Glutamatergic neuron (in vitro differentiated cells): Measurements from ENCODE around the gene TEX52. TPM values are rescaled to one million over a fixed set of nuclear protein-coding genes. Genes with fewer than 3 reads are reported as not detected.

Experiments
- DNase-seq: peaks from one replicate; pipeline ENCODE4 v3.0.0; 2022
- H3K27ac Mint-ChIP-seq: one replicate; pipeline ENCODE4 v1.8.0; 2020; ENCODE audit warnings: mild to moderate bottlenecking, mixed read lengths, inconsistent platforms; ENCODE audit not compliant: unreplicated experiment
- H3K27me3 Mint-ChIP-seq: one replicate; pipeline ENCODE4 v1.8.0; 2020; ENCODE audit warnings: mild to moderate bottlenecking, moderate library complexity, mixed read lengths, inconsistent platforms; ENCODE audit not compliant: unreplicated experiment
- H3K36me3 Mint-ChIP-seq: one replicate; pipeline ENCODE4 v1.8.0; 2020; ENCODE audit warnings: mild to moderate bottlenecking, mixed read lengths, inconsistent platforms; ENCODE audit not compliant: unreplicated experiment
- H3K4me1 Mint-ChIP-seq: one replicate; pipeline ENCODE4 v1.8.0; 2020; ENCODE audit warnings: mild to moderate bottlenecking, low read depth, mixed read lengths, inconsistent platforms; ENCODE audit not compliant: unreplicated experiment
- H3K4me3 Mint-ChIP-seq: one replicate; pipeline ENCODE4 v1.8.0; 2020; ENCODE audit warnings: mild to moderate bottlenecking, mixed read lengths, inconsistent platforms; ENCODE audit not compliant: unreplicated experiment
- H3K9me3 Mint-ChIP-seq: one replicate; pipeline ENCODE4 v1.8.0; 2020; ENCODE audit warnings: mild to moderate bottlenecking, moderate library complexity, mixed read lengths, inconsistent platforms; ENCODE audit not compliant: unreplicated experiment
- CTCF ChIP-seq: fragments of 200-600 bp; sonication (generic); IDR thresholded peaks from one replicate; pipeline ENCODE4 v1.5.0; 2021; ENCODE audit not compliant: partially characterized antibody, unreplicated experiment
- total RNA-seq: library from RNA; stranded (reverse); fragmentation: NEBNext Ultra II Directional; extraction: Animal tissue kit (Norgen Biotek cat#: 25700); gene quantifications from one replicate; pipeline ENCODE4 v1.2.1, GENCODE V29; 2021; ENCODE audit not compliant: unreplicated experiment

The TEX52 gene
- total RNA-seq, 1 donor from 2014 or later: not detected

DNA sequence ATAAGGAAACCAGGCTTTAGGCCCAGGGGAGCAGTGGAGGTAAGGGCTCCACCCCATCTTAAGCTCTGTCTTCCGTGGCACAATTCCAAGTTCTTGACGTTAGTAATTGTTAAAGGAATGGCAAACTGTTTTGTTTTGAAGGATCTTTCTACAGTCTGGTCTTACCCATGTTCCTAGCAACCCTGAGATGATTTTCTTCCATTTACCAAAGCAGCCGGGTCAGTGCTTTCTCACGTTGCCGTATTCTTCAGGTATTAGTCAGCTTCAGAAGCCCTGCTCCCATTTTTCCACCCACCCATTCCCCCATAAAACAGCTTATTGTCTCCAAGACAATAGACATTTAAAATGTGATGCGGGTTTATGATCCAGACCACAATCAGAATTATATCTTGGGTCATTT is 32.3 kb downstream of the TEX52 start:
- no peak for DNase-seq
- TF ChIP-seq CTCF: no peak
- H3K27ac Mint-ChIP-seq: no peak overlapping the region
- peaks cover under 1% of the 10 kb centered on the region for H3K27me3 Mint-ChIP-seq
- H3K4me3 Mint-ChIP-seq: no peak overlapping the region
- peaks cover 3% of the 10 kb centered on the region for H3K36me3 Mint-ChIP-seq
- H3K9me3 Mint-ChIP-seq: no peaks in the 10 kb centered on the region
- H3K4me1 Mint-ChIP-seq: no peaks in the 10 kb centered on the region

DNA sequence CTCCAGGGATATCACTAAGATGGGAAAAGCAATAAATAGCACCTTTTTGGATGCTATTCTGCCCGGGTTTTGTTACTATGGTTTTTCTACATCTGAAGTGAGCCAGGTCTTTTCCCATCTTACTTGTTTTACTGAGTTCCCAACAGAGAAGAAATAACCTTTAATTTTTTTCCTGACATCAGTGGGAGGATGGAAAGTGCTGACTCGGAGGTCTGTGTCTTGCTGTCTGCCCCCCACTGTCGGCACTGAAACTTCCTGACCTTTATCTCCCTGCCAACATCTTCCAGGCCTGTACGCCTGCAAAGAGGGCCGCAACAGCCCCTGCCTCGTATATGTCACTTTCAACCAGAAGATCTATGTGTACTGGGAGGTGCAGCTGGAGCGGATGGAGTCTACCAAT is 33.4 kb downstream of the TEX52 start:
- no peak overlapping the region for H3K4me3 Mint-ChIP-seq
- H3K36me3 Mint-ChIP-seq: peaks cover 3% of the 10 kb centered on the region
- TF ChIP-seq CTCF: no peak
- no peak for DNase-seq
- H3K9me3 Mint-ChIP-seq: no peaks in the 10 kb centered on the region
- no peak overlapping the region for H3K27ac Mint-ChIP-seq
- H3K27me3 Mint-ChIP-seq: peaks cover 2% of the 10 kb centered on the region
- no peaks in the 10 kb centered on the region for H3K4me1 Mint-ChIP-seq

DNA sequence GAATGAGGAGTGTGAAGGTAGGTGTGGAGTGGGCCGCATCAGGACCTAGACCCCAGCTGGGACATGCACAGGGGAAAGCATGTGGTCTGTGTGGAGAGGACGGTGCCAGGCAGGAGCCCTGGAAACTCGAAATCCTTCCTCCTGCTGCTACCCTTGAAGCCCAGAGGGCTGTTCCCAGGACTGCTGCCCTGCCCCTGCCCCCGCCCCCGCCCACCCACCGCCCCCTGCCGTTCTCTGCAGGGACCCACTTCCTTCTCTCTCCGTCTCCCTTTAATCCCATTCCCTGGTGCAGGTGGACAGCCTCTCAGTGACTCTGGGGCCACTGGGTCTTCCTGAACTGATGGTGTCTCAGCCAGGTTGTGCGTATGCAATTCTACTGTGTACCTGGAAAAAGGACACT is 36.4 kb downstream of the TEX52 start:
- no peak for TF ChIP-seq CTCF
- Mint-ChIP-seq H3K27ac (no peak overlapping the region), H3K4me3 (no peak overlapping the region), H3K27me3 (peaks cover 2% of the 10 kb centered on the region), H3K36me3 (peaks cover 3% of the 10 kb centered on the region), H3K4me1 (no peaks in the 10 kb centered on the region), H3K9me3 (no peaks in the 10 kb centered on the region)
- DNase-seq: no peak

DNA sequence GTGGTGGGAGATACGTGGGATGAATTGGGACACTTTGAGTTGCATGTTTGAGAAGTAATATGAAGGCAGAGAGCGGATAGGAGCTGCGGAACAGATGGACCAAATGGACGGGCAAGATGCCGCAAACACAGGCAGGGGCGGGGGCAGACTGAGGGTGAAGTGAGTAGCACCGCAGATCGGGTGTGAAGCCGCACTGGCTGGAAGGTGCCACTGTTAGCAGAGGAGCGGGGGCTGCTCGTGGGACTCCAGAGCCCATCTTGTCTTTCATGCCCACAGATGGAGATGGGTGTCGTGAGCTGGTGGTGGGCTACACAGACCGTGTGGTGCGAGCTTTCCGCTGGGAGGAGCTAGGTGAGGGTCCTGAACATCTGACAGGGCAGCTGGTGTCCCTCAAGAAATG is 37.0 kb downstream of the TEX52 start:
- Mint-ChIP-seq H3K27ac (no peak overlapping the region), H3K36me3 (peaks cover 3% of the 10 kb centered on the region)

More for the DNA sequence above, 37.0 kb downstream of the TEX52 start:
- no peaks in the 10 kb centered on the region for H3K9me3 Mint-ChIP-seq
- no peaks in the 10 kb centered on the region for H3K4me1 Mint-ChIP-seq
- H3K4me3 Mint-ChIP-seq: no peak overlapping the region
- TF ChIP-seq CTCF: no peak
- H3K27me3 Mint-ChIP-seq: peaks cover 2% of the 10 kb centered on the region
- DNase-seq: no peak
